GM21723 (cell line): ENCODE measurements around the gene ZC3H12A.
A peak's percentile ranks its signal among the peaks of the same experiment; 100 is the strongest.

Experiments
- ATAC-seq: cut with Tn5 transposase; IDR thresholded peaks from one replicate; pipeline ENCODE4 v1.9.1; 2021; ENCODE audit warnings: mild to moderate bottlenecking, moderate library complexity; ENCODE audit not compliant: unreplicated experiment

ZC3H12A gene

GRCh38 chr1:37474046-37474696, at the start of gene ZC3H12A:
TSS of gene ZC3H12A (plus strand) at chr1:37474580. CDS start at chr1:37475497, 917 bp downstream.
- peak; percentile 42 for ATAC-seq

- no peak for ATAC-seq
Observed at GRCh38 chr1:37425221-37425620, 49.2 kb upstream of the ZC3H12A start.

- no peak for ATAC-seq
Observed at GRCh38 chr1:37429029-37429428, 45.4 kb upstream of the ZC3H12A start.

- ATAC-seq = no peak
Observed at GRCh38 chr1:37430103-37430985, 44.0 kb upstream of the ZC3H12A start.

- ATAC-seq = no peak
Observed at GRCh38 chr1:37432716-37433115, 41.7 kb upstream of the ZC3H12A start.

GRCh38 chr1:37433171-37433570, 41.2 kb upstream of the ZC3H12A start:
- ATAC-seq = no peak

- no peak for ATAC-seq
Observed at GRCh38 chr1:37434292-37435225, 39.8 kb upstream of the ZC3H12A start.

- ATAC-seq = no peak
Observed at GRCh38 chr1:37437087-37437486, 37.3 kb upstream of the ZC3H12A start.

- no peak for ATAC-seq
Observed at GRCh38 chr1:37438037-37438868, 36.1 kb upstream of the ZC3H12A start.

- ATAC-seq = no peak
Observed at GRCh38 chr1:37438869-37439343, 35.5 kb upstream of the ZC3H12A start.

- ATAC-seq = no peak
Observed at GRCh38 chr1:37439349-37439995, 34.9 kb upstream of the ZC3H12A start.

GRCh38 chr1:37441490-37441889, 32.9 kb upstream of the ZC3H12A start:
- ATAC-seq = no peak

GRCh38 chr1:37442139-37442538, 32.2 kb upstream of the ZC3H12A start:
- ATAC-seq = no peak

GRCh38 chr1:37442644-37443043, 31.7 kb upstream of the ZC3H12A start:
- ATAC-seq = no peak

- ATAC-seq = no peak
Observed at GRCh38 chr1:37446874-37447273, 27.5 kb upstream of the ZC3H12A start.

- no peak for ATAC-seq
Observed at GRCh38 chr1:37448185-37448584, 26.2 kb upstream of the ZC3H12A start.

- ATAC-seq = no peak
Observed at GRCh38 chr1:37448691-37449417, 25.5 kb upstream of the ZC3H12A start.

GRCh38 chr1:37449936-37450335, 24.4 kb upstream of the ZC3H12A start:
- no peak for ATAC-seq

GRCh38 chr1:37452416-37452815, 22.0 kb upstream of the ZC3H12A start:
- ATAC-seq = no peak
